B cell (primary cell): ENCODE data around the gene PNMA8C.

Experiments used
- CTCF ChIP-seq: fragments of 200-600 bp; IDR thresholded peaks from one replicate; pipeline ENCODE4 v1.8.0; 2022; ENCODE audit warnings: antibody characterized with exemption, mild to moderate bottlenecking
- EZH2 ChIP-seq: IDR thresholded peaks from 2 replicates; pipeline ENCODE4 v1.6.1; 2012; ENCODE audit warnings: borderline replicate concordance, low read depth, mild to moderate bottlenecking, moderate library complexity, low read length; ENCODE audit not compliant: insufficient read depth, poor library complexity, severe bottlenecking

- no peak for TF ChIP-seq EZH2
- TF ChIP-seq CTCF = no peak
Measured at GRCh38 chr19:46413262-46414031, 15.3 kb downstream of the PNMA8C start, which contains the start of gene CCDC8.
